GM20431 (cell line): ENCODE data around the gene ERC2.

Experiments
- in situ Hi-C: fragments of 300-500 bp; cut with MseI, MboI; formaldehyde crosslinking; loops from one replicate; pipeline ENCODE4 v1.15.0; 2020; ENCODE audit warnings: low sequenced_read_pairs; ENCODE audit not compliant: unreplicated experiment

ERC2 gene

GRCh38 chr3:55790596-55791350 is 677.5 kb downstream of the ERC2 start:
- in situ Hi-C loops: no loop called here

- in situ Hi-C loops: no loop called here
These were observed 678.8 kb downstream of the ERC2 start for GRCh38 chr3:55789516-55789915.

- in situ Hi-C loops: no loop called here
These were observed 685.5 kb downstream of the ERC2 start for GRCh38 chr3:55782807-55783206.

GRCh38 chr3:55782351-55782750 is 685.9 kb downstream of the ERC2 start:
- in situ Hi-C loops: no loop called here

GRCh38 chr3:55780913-55781312 is 687.4 kb downstream of the ERC2 start:
- in situ Hi-C loops: no loop called here

GRCh38 chr3:55779543-55779942 is 688.7 kb downstream of the ERC2 start:
- in situ Hi-C loops: no loop called here

- in situ Hi-C loops: no loop called here
These were observed 692.7 kb downstream of the ERC2 start for GRCh38 chr3:55775366-55776154.

GRCh38 chr3:55774856-55775255 is 693.4 kb downstream of the ERC2 start:
- in situ Hi-C loops: no loop called here

- in situ Hi-C loops: no loop called here
These were observed 696.8 kb downstream of the ERC2 start for GRCh38 chr3:55771503-55771902.

GRCh38 chr3:55770077-55770476 is 698.2 kb downstream of the ERC2 start:
- in situ Hi-C loops: no loop called here

GRCh38 chr3:55766753-55767152 is 701.5 kb downstream of the ERC2 start:
- in situ Hi-C loops: no loop called here

- in situ Hi-C loops: no loop called here
These were observed 702.2 kb downstream of the ERC2 start for GRCh38 chr3:55765906-55766701.

- in situ Hi-C loops: no loop called here
These were observed 702.9 kb downstream of the ERC2 start for GRCh38 chr3:55765398-55765797.

GRCh38 chr3:55756976-55757375 is 711.3 kb downstream of the ERC2 start:
- in situ Hi-C loops: no loop called here

GRCh38 chr3:55755516-55756205 is 712.6 kb downstream of the ERC2 start:
- in situ Hi-C loops: no loop called here

GRCh38 chr3:55752911-55753310 is 715.4 kb downstream of the ERC2 start:
- in situ Hi-C loops: no loop called here

- in situ Hi-C loops: no loop called here
These were observed 716.5 kb downstream of the ERC2 start for GRCh38 chr3:55751730-55752129.

- in situ Hi-C loops: no loop called here
These were observed 717.7 kb downstream of the ERC2 start for GRCh38 chr3:55750525-55750924.

GRCh38 chr3:55749036-55749435 is 719.2 kb downstream of the ERC2 start:
- in situ Hi-C loops: no loop called here

GRCh38 chr3:55746808-55747413 is 721.4 kb downstream of the ERC2 start:
- in situ Hi-C loops: no loop called here
